ENCODE measurements around the gene ANO10.
"Not testable (repeated sequence)": the region's sequence is repeated elsewhere in the genome, so short reads cannot be mapped to it uniquely, and the experiment has no call there.

The ANO10 gene

GRCh38 chr3:43621656-43622432, at the start of gene ANO10:
Gene ANO10 (minus strand): TSS chr3:43622011. CDS start chr3:43605852, 16,159 bp downstream.
- DNase-seq = peak; percentile 91

GRCh38 chr3:43670635-43671522, 49.1 kb upstream of the ANO10 start:
- no peak for DNase-seq

GRCh38 chr3:43665011-43665410, 43.2 kb upstream of the ANO10 start:
- DNase-seq = not testable (repeated sequence)

DNA sequence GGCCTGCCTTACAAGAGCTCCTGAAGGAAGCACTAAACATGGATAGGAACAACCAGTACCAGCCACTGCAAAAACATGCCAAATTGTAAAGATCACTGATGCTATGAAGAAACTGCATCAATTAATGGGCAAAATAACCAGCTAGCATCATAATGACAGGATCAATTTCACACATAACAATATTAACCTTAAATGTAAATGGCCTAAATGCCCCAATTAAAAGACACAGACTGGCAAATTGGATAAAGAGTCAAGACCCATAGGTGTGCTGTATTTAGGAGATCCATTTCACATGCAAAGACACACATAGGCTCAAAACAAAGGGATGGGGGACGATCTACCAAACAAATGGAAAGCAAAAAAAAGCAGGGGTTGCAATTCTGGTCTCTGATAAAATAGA, 39.6 kb upstream of the ANO10 start:
- DNase-seq = not testable (repeated sequence)

- DNase-seq = no peak
These were observed 37.6 kb upstream of the ANO10 start for GRCh38 chr3:43659250-43659880.

- not testable (repeated sequence) for DNase-seq
These were observed 34.6 kb upstream of the ANO10 start for GRCh38 chr3:43656390-43656789.

- DNase-seq = no peak
These were observed 28.5 kb upstream of the ANO10 start for GRCh38 chr3:43650345-43650744.

DNA sequence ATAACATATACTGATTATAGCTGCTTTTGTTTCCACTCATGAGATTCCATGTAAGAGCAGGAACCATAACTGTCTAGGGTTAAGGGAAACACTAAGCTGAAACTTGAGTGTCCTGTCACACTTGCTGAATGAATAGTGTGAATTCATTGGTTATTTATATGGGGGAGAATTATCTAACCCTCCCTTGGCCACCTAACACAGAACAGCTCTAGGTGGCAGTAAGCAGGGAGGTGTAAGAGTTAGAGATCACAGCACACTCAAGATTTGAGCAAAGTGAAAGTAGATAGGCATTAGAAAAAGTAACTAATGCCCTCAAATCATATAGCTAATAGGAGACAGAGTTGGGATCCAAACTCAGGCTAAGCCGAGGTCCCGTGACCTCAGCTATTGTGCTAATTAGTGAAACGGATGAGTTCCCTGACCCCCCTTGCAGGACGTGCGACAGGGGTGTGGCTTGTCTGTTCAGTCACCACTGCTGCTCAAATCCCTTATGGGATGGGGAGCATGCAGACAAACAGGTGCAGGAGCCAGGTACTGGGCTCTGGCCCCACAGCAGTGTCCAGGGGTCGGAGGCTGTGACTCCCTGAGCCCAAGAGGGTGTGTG, 27.7 kb upstream of the ANO10 start:
- DNase-seq = no peak

GRCh38 chr3:43648957-43649356, 27.1 kb upstream of the ANO10 start:
- DNase-seq = no peak

DNA sequence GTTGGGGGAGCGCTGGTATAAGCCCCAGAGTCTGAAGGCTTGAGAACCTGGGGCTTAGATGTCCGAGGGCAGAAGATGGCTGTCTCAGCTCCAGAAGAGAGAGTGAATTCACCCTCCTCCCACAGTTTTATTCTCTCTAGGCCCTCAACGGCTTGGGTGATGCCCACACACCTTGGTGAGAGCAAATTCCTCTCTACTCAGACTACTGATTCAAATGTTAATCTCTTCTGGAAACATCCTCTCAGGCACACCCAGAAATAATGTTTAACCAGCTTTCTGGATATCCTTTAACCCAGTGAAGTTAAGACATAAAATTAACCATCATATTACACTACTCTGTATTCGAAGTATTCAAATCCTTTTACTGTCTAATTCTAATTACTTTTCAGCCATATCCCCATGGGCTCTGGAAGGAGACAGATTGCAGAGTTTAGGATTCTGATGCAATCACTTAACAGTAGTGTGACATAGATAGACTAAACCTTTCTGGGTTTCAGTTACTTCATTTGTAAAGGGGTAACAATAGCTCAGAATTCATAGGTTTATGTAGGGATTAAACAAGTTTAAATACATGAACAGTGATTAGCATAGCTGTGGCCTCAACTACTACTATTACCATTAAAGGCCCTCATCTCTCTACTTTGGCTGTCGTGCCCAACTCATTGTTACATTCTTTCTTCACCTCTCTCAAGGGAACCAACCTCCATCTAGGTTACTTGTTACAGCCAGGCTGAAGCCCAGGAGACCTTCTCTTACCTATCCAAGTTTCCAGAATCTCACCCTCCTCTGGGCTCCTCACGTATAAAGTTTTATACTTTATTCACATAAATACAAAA, 25.7 kb upstream of the ANO10 start:
- DNase-seq = no peak

DNA sequence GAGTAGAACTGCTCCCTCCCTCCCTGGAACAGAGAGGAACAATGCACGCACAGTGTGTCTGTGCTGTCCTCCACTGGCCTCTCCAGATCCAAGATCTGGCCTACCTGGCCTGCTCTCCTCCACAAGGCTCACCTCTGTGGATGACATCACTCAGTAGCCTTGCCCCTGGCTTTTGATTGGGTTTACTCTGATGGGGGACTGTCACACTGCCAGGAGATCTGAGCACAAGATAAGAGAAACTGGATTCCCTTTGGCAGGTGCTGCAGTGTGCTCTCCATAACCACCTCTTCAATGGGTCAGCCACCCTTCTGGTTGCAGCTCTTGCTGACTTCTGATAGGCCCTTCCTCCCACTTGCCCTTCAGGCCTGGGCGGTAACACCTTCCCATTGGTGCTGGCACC, 22.6 kb upstream of the ANO10 start:
- DNase-seq = no peak

DNA sequence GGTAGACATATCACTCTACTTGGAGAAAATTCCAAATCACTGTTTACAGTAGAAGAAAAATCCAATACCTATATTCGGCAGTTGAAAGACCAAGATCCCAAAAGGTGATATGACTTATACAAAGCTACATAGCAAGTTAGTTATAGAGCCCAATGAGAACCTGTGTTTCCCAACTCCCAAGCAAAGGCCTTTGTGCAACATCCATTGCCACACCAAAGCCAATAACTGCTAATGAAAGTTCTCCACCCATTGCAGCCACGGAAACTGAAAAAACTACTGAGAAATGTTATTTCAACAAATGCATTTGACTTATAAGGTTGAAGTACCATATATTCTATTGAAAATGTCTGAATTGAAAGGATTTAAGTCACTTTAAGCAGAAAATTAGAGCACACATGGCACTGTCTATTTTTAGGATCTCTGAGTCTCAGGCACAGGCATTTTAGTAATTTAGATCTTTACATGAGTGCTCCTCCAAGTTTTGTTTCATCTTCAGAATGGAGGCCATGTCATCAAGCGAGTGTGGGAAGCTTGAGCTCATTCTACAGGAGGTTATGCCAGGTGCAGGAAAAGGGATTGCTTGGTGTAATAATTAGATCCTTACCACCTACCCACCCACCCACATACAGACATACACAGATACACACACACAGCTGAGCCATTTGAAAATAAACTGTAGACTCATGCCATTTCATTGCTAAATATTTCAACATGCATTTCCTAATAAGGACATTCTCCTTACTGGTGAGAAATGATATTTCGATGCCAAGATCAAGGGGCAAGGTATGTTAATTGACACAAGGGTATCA, 19.7 kb upstream of the ANO10 start:
- no peak for DNase-seq

- no peak for DNase-seq
These were observed 18.9 kb upstream of the ANO10 start for GRCh38 chr3:43640681-43641080.

DNA sequence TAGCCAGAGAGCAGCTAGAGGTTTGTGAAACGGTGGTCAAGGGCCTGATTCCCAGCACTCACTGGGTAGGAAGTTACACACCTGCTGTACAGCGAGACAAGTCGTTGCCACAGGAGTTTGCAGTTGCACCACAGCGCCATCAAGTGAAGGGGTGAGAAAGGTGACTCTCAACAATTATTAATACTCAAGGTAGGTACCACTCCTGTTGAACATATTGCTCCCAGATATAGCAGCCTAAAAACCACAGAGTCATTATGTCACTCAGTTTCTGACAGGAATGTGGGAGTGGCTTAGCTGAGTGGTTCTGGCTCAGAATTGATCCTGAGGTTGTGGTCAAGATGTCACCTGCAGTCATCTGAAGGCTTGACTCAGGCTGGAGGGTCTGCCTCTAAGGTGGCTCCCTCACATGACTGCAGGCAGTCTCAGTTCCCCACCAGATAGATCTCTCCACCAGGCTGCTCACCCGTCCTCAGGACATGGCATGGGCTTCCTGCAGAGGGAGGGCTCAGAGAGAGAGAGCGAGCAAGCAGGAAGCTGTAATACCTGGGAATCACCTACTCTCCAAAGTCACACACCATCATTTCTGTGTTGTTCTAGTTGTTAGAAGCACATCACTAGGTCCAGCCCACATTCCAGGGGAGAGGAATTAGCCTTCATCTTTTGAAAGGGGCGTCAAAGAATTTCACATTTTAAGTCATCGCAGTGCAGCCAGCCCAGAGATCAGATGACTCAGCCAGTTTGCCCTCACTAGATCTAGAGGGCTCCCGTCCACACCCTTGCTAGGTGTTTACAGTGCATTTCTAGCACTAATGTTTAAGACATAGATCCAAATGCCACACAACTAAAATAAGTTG, 17.0 kb upstream of the ANO10 start:
- DNase-seq = no peak

DNA sequence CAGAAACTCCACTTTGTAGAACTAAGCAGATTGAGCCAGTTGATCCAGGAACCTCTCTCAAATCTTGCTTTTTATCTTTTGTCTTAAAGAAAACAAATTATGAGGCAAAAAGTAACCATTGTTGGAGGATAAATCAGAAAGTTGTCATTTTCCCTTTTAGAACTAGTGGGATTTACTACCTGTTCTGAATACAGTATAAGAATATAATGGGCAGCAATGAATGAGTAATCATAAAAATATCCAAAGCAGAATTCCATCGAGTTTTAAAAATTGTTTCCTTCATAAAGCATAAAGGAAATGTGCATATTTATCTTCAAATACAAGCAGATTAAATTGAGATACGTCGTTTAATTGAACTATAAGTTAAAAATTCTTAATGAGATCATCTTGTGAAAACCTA, 15.9 kb upstream of the ANO10 start:
- no peak for DNase-seq

DNA sequence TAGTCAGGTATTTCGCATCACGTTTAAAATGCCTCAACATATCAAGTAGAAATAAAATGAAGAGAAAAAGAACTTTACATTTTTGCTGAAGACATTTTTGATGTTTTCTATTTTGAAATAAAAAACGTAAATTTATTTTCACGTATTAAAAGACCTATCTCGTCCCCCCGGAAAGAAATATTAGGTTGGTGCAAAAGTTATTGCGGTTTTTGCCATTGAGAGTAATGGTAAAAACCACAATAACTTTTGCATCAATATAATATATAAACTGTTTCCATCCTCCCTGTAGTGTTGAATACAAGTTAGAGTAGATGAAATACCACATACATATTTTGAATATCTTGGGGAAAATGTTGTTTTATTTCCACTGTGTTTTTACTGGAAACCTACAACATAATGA, 11.2 kb upstream of the ANO10 start:
- DNase-seq = no peak

DNA sequence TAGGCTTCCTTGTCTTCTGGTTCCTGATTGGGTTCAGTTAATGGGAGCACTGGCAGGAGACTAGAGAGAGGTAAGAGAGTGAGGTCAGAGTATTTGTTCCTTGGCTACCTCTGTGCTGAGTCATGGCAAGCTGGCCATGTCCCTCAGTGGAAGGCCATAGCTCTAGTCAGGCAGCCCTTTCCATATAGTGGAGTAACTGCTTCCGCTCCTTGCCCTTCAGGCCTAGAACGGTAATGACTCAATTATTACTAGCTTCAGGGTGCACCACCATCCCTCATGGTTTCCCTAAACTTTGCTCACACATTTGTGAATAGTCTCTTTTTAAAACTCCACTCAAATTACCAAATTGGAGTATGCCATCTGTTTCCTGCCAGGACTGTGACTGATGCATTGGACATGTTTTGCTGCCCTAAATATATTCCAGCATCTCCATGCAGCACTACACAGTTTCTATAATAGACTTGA, 10.5 kb upstream of the ANO10 start:
- no peak for DNase-seq

- DNase-seq = no peak
These were observed 7.9 kb upstream of the ANO10 start for GRCh38 chr3:43629741-43630140.

DNA sequence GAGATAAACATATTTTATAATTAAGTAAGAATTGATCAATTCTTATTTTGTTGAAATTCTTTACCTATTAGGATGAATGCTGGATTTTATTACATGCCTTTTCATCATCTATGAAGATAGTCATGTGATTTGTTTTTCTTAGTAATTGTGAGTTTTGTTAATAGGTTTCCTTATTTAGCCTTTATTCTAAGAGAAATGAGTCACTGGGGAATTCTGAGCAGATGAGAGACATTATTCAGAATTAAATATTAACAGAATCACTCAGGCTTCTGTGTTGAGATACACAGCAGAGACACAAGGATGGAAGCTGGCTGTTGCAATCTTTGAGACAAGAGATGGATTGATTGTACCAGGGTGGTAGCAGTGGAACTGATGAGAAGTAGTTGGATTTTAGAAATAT, 7.4 kb upstream of the ANO10 start:
- no peak for DNase-seq

DNA sequence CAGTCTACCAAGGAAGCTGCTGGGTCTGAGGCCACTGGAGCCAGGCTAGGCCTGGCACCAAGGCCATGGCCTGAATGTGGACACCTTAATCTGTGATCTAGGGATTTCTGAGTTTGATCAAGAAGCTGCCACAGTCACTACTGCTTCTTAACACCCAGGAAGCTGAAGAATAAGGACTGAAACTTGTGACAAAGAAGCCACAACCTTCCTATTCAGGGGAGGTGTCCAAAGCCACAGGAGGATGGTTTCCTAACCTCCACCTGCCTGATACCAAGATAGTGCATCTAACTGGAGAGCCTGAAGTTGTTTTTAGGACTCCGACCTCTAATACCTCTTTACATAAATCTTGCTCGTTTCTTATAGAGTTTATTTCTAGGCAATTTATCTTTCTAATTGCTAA, 5.5 kb upstream of the ANO10 start:
- DNase-seq = no peak

Measured in NCI-H2081 treated with DMSO at 0.1 percent for 48 hours (cell line).